Measurements from ENCODE around the gene TTI1. TPM values are rescaled to one million over a fixed set of nuclear protein-coding genes. Genes with fewer than 3 reads are reported as not detected.

The TTI1 gene
- total and polyA plus RNA-seq, 3 donors from 2014 or later, result 24.1 to 30.5 (median 26.0) TPM

GRCh38 chr20:37935435-37935834 lies 97.8 kb downstream of the TTI1 start:
- Histone ChIP-seq H3K27ac (no peak overlapping the region), H3K36me3 (ENCODE audit: low read depth, missing control alignments) (no peaks in the 10 kb centered on the region), H3K9me3 (no peaks in the 10 kb centered on the region), H3K27me3 (no peaks in the 10 kb centered on the region), H3K4me1 (no peaks in the 10 kb centered on the region), H3K4me3 (no peak overlapping the region)
- 51% methylated on average over 7 of the region's 7 CpGs for WGBS, 2 donors
- no peak for TF ChIP-seq POLR2A (IDR thresholded peaks at IDR 0.05)
- TF ChIP-seq, protein P1, sequence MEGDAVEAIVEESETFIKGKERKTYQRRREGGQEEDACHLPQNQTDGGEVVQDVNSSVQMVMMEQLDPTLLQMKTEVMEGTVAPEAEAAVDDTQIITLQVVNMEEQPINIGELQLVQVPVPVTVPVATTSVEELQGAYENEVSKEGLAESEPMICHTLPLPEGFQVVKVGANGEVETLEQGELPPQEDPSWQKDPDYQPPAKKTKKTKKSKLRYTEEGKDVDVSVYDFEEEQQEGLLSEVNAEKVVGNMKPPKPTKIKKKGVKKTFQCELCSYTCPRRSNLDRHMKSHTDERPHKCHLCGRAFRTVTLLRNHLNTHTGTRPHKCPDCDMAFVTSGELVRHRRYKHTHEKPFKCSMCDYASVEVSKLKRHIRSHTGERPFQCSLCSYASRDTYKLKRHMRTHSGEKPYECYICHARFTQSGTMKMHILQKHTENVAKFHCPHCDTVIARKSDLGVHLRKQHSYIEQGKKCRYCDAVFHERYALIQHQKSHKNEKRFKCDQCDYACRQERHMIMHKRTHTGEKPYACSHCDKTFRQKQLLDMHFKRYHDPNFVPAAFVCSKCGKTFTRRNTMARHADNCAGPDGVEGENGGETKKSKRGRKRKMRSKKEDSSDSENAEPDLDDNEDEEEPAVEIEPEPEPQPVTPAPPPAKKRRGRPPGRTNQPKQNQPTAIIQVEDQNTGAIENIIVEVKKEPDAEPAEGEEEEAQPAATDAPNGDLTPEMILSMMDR (IDR thresholded peaks at IDR 0.05), result no peak
- peak; percentile 38 for DNase-seq
- intact Hi-C loops (cut with DNase I; ENCODE audit: low total_unique reads), result no loop called here

DNA sequence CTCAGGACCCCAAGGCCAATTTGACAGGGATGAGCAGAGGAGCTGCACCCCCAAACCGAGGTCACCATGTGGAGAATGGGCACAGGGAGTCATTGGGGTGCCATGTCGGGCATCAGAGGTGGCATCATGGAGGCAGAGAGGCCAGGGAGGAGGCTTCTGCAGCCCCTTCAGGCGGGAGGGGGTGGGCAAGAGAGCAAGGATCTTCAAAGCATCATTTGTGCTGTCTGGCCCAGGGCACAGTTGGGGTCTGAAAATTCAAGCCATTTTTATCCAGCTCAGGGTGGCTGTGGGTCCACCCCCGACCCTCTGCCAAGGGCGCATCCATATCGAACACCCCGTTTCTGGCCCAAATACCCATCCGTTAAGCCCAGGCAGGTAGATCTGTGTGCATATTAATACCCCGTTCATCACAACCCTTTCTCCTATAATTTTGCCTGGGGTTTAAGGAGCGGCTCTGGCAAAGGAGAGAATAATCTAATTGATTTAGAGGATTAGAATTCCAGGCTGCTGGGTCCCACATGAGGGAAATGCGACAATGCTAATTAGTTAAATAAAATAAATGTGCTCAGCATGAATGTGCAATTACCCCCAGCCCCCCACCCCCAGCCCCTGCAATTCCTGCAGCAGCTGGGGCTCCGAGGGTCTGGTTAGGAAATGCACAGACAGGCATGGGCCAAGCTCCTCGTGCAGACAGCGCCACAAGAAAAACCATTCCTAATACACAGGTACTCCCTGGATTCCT lies 98.5 kb downstream of the TTI1 start:
- no peak for TF ChIP-seq POLR2A (IDR thresholded peaks at IDR 0.05)
- TF ChIP-seq, protein P1 (IDR thresholded peaks at IDR 0.05), result no peak
- Histone ChIP-seq H3K4me1 (no peaks in the 10 kb centered on the region), H3K36me3 (ENCODE audit: low read depth, missing control alignments) (no peaks in the 10 kb centered on the region), H3K4me3 (no peak overlapping the region), H3K27ac (no peak overlapping the region), H3K9me3 (no peaks in the 10 kb centered on the region), H3K27me3 (no peaks in the 10 kb centered on the region)
- no peak for DNase-seq
- 78 to 90% methylated on average over 13 to 14 of the region's 14 CpGs for WGBS, 2 donors
- intact Hi-C loops (cut with DNase I; ENCODE audit: low total_unique reads), result no loop called here

- no peak for DNase-seq
- Histone ChIP-seq H3K9me3 (no peaks in the 10 kb centered on the region), H3K27ac (no peak overlapping the region), H3K4me3 (no peak overlapping the region), H3K27me3 (no peaks in the 10 kb centered on the region), H3K36me3 (ENCODE audit: low read depth, missing control alignments) (no peaks in the 10 kb centered on the region), H3K4me1 (no peaks in the 10 kb centered on the region)
- WGBS, 2 donors, result 89 to 91% methylated on average over 15 of the region's 15 CpGs
- intact Hi-C loops (cut with DNase I; ENCODE audit: low total_unique reads), result no loop called here
- TF ChIP-seq, protein P1 (IDR thresholded peaks at IDR 0.05), result no peak
- TF ChIP-seq POLR2A (IDR thresholded peaks at IDR 0.05), result no peak
These were observed 99.2 kb downstream of the TTI1 start for GRCh38 chr20:37933786-37934633.

Other genes starting within 250 kb of the TTI1 start
- 10 to 100 TPM; 40.2 to 74.7 TPM for gene VSTM2L, start 130.3 kb downstream of the TTI1 start, total RNA-seq
- gene VSTM2L, start 130.3 kb downstream of the TTI1 start, polyA plus RNA-seq (ENCODE audit: insufficient read depth, low read depth, low replicate concordance), result 7.3 TPM
- 10 to 100 TPM; 41.9 to 50.5 TPM for gene RPRD1B, start 290 bp upstream of the TTI1 start, total RNA-seq
- gene RPRD1B, start 290 bp upstream of the TTI1 start, polyA plus RNA-seq (ENCODE audit: insufficient read depth, low read depth, low replicate concordance), result 30.4 TPM
- gene TGM2, start 131.8 kb upstream of the TTI1 start, total RNA-seq, result 1 to 10 TPM; 3.2 to 8.5 TPM
- gene TGM2, start 131.8 kb upstream of the TTI1 start, polyA plus RNA-seq (ENCODE audit: insufficient read depth, low read depth, low replicate concordance), result 49.0 TPM
- 1 to 10 TPM; 7.6 to 9.6 TPM for gene KIAA1755, start 227.3 kb upstream of the TTI1 start, total RNA-seq
- 5.2 TPM for gene KIAA1755, start 227.3 kb upstream of the TTI1 start, polyA plus RNA-seq (ENCODE audit: insufficient read depth, low read depth, low replicate concordance)